T-helper 22 cell (primary cell): Measurements from ENCODE around the gene LPP.

Experiments used
- DNase-seq: peaks from one replicate; pipeline ENCODE4 v3.0.0-alpha.2; 2020; ENCODE audit warnings: low read depth

Gene LPP

GRCh38 chr3:188272481-188273372, 118.8 kb downstream of the LPP start:
- no peak for DNase-seq

- DNase-seq: no peak
Measured at GRCh38 chr3:188274249-188274915, 120.4 kb downstream of the LPP start.

DNA sequence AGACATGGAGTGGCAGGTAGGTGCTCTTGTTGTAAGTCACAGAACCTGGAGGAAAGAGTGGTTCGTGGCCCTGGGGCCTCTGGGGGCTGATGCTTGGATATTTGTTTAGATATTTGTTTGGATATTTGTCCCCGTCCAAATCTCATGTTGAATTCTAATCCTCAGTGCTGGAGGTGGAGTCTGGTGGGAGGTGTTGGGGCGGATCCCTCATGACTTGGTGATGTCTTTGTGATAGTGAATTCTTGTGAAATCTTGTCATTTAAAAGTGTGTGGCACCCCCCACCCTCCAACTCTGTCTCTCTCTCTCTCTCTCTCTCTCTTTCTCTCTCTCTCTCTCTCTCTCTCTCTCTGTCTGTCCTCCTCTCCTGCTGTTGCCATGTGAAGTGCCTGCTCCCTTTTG, 122.4 kb downstream of the LPP start:
- DNase-seq: no peak

DNA sequence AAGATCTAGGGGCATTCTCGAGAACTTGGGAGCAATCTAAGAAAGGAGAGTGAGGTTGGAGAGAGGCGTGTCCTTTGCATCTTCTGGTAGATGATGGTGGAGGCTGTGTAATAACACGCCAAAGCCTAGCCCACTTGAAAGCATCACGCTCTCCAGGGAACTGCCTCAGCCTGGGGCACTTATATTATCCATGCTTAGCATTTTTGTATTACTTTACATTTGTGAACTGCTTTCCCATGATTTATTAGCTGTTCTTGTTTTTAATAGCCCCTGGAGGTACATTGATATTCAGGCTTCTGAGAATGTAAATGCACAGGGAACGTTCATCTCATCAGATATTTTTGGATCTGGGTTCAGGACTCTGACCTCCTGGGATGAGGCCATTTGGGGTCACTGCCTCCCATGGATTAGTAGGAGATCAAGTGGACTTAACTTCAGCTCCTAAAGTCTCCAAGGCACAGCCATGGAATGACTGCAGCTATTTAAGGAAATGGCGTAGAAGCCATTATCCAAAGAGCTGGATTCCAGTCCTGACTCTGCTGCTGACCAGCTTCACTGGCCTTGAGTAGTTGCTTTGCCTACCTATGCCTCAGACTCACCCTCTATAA, 124.9 kb downstream of the LPP start:
- no peak for DNase-seq

DNA sequence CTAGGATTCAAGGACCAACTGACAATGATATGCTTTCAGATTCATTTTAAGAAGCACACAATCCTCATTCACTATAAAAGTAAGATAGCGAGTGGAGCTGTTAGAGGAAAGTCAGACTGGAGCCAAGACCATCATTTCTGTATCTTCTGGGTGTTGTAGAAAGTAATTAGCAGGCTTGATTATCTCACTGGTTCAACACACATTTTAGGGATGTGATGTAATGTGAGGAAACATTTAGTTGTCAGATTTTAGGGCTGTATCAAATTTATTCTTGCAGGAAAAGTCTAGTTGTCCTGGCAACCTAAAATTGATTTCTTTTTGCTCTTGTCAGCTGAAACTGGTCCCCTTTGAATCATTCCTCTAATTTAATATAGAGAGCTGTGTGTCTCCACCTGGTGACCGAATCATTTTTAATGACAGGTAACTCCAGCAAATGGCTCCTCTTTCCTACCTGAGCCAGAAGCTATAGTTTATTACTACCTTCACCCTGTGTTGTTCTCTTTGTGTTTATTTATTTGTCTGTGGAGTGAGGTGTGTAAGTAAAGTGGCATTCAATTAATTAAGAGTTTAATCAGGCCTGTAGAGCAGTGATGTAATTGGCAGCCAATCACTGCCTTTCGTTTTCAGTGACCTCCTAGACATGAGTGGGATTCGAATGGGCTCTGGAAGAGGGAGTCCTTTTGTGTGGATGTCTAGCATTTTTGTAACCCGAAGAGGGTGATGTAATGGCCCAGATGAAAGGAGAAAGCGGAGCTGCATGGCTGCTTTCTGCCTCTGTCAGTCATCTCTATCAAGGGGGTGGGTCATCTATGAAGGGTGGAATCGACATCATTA, 125.8 kb downstream of the LPP start:
- DNase-seq: no peak

DNA sequence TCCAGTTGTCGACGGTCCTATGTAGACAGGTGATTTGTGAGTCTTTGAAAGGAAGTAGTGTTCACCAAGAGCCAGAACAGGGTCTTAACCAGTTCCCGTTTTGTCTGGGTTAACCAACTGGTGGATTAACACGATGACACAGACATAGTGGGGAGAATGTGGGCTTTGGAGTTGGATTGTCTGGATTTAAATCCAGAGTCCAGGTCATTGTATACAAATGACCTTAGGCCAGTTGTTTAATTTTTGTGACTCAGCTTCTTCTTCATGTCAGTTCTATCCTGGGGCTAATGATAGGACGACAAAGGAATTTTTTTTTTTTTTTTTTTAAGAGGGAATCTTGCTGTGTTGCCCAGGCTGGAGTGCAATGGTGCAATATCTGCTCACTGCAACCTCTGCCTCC, 126.7 kb downstream of the LPP start:
- DNase-seq: no peak

GRCh38 chr3:188282871-188283270, 128.9 kb downstream of the LPP start:
- no peak for DNase-seq

DNA sequence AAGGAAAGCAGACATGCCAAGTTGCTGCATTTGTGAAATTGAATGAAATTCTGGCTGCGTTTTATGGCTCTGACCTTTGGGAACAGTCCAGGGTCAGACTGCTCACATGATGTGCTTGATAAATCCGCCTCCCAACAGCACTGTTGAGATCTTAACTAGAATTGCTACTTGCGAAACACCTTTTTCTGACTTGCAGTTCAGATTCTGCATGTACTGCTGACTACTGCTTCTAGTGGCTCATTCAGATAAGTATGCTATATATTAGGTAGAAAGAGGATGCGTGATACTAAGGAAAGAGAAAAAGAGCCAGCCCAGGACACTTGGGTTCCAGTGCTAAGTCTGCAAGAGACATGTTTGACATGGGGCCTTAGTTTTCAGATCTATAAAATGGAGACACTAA, 129.4 kb downstream of the LPP start:
- DNase-seq: no peak

- DNase-seq: no peak
Measured at GRCh38 chr3:188284455-188285212, 130.7 kb downstream of the LPP start.

DNA sequence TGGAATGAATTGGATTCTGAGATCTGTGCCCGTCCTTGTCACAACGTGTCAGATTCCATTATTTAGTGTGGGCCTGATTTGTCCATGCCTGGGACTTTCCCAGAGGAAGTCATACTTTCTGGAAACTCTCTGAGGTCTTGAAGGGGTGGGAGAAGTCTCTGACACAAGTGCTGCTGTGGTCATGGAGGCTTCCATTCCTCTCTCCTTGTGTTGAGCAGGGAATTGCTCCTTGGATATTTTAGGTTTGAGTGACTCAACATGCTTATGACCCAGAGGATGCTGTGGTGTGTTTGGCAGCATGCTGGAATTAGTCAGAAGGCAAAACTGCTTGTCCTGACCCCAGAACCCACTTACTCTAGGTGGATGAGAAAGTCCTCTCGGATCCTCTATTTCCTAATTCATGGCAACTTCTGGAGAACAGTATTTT, 132.1 kb downstream of the LPP start:
- no peak for DNase-seq

GRCh38 chr3:188287339-188287738, 133.4 kb downstream of the LPP start:
- no peak for DNase-seq

- no peak for DNase-seq
Measured at GRCh38 chr3:188287762-188288505, 134.0 kb downstream of the LPP start.

DNA sequence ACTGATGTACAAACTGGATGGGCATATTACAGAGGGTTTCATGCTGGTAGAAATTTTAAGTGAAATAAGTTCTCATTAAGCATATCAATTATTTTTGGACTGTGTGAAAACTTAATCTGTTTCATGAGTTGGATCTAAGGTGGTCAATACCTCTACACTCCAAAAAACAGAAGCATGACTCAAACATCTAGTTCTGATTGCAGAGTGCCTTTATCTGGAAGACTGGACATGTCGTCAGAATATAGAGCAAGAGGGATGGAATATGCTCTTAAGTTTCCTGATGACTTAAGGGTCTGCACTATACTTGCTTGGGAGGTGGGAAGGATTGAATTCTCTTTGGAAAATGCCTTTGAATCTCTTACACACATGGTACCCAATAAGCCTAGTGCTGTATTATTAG, 138.3 kb downstream of the LPP start:
- no peak for DNase-seq

GRCh38 chr3:188292827-188293226, 138.9 kb downstream of the LPP start:
- DNase-seq: no peak

DNA sequence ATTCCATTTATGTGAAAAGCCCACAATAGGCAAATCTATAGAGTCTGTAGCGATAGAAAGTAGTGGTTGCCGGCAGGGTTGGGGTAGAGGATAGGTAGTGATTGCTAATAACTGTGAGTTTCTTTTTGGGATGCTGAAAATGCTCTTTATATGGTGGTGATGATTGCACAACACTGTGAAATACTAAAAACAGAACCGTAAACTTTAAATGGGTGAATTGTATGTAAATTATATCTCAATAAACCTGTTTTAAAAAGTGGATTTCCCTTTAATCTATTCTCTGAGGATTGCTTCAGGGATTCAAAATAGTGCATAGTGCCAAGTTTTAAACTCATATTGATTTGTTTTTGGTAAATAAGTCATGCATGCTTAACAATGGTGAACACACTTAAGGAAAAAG, 140.2 kb downstream of the LPP start:
- DNase-seq: no peak

- DNase-seq: no peak
Measured at GRCh38 chr3:188294823-188295487, 141.0 kb downstream of the LPP start.

- no peak for DNase-seq
Measured at GRCh38 chr3:188295876-188296275, 141.9 kb downstream of the LPP start.

- DNase-seq: no peak
Measured at GRCh38 chr3:188296761-188297612, 143.0 kb downstream of the LPP start.

DNA sequence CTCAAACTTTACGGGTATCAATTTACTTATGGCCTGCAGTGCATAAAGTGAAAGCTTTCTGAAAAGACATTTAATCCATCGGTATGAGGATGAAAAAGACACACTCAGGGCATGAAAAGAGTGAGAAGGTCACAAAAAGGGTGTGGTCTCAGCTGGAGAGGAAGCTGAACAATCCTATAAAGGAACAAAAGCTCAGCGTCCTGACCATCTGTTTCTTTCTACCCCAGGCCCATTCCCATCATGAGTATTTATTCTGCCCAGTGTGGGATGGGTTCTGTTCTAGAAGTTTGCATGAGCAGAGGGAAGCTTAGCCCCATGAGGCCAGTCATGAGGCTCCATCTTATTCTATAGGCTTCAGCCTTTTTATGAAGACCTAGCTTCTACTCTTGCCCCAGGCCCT, 144.6 kb downstream of the LPP start:
- DNase-seq: no peak
